H1 (cell line): ENCODE results near the gene PLB1. TPM values are rescaled to one million over a fixed set of nuclear protein-coding genes. Genes with fewer than 3 reads are reported as not detected.

Source experiments
- CHD1 ChIP-seq: IDR thresholded peaks from 2 replicates; pipeline ENCODE4 v1.6.1; 2012; ENCODE audit warnings: low read depth, low read length, improper control_type of control experiment
- POU5F1 ChIP-seq: IDR thresholded peaks from 2 replicates; pipeline ENCODE4 v1.6.1; 2011; ENCODE audit warnings: low read depth, mild to moderate bottlenecking, low read length, moderate library complexity
- TCF12 ChIP-seq: IDR thresholded peaks from 2 replicates; pipeline ENCODE4 v1.6.1; 2011; ENCODE audit warnings: low read depth, mild to moderate bottlenecking, low read length
- polyA plus RNA-seq, 7 experiments: library from polyadenylated mRNA; depleted of rRNA in 3 of 7; stranded (reverse) in 5 of 7; unstranded in 2 of 7; fragments of >200 nt in 5 of 7; fragments of 200-250 nt in 2 of 7; gene quantifications; 1 replicate in 5 of 7; 2 replicates in 1 of 7; 4 replicates in 1 of 7; pipeline versions ENCODE4 v1.2.1 to v1.2.3, GENCODE V29; 2011 to 2013; ENCODE audit warnings: missing spikeins in 2 of 7, mixed read lengths in 2 of 7
- total RNA-seq: library from RNA; stranded (reverse); fragmentation: NEBNext Ultra II Directional; extraction: Animal tissue kit (Norgen Biotek cat#: 25700); gene quantifications from 2 replicates; pipeline ENCODE4 v1.2.1, GENCODE V29; 2021

Gene PLB1
- total and polyA plus RNA-seq, 2 of the 8 experiments (the other 6 are each of a cell fraction or from before 2014, with no cell fraction given) = 0.20 to 0.36 TPM

- TF ChIP-seq CHD1 (no peak), POU5F1 (no peak), TCF12 (no peak)
Measured at GRCh38 chr2:28446531-28446930, 49.3 kb upstream of the PLB1 start (continued).
